ENCODE data around the gene BUD31. TPM values are rescaled to one million over a fixed set of nuclear protein-coding genes. Genes with fewer than 3 reads are reported as not detected.
"Not testable (repeated sequence)": the region's sequence is repeated elsewhere in the genome, so short reads cannot be mapped to it uniquely, and the experiment has no call there.

BUD31 gene
- total RNA-seq, 4 donors from 2014 or later, result 44.7 to 82.0 (median 58.4) TPM

- peak overlapping the region; percentile 80 to 98 (median 86) for H3K4me3 ChIP-seq
- DNase-seq, result peak in 2 of 3 donors; percentile 64 to 66
- peaks cover 6 to 38% (median 19%) of the 10 kb centered on the region in 4 donors for H3K4me1 ChIP-seq
- peaks cover 0 to 46% (median 3%) of the 10 kb centered on the region in 3 donors for H3K36me3 ChIP-seq
- H3K9me3 ChIP-seq, result no peaks in the 10 kb centered on the region
- peak overlapping the region; percentile 93 to 97 (median 95) for H3K27ac ChIP-seq
- no peaks in the 10 kb centered on the region for H3K27me3 ChIP-seq
- no peak for TF ChIP-seq POLR2A (IDR thresholded peaks at IDR 0.05)
- TF ChIP-seq, protein P1, sequence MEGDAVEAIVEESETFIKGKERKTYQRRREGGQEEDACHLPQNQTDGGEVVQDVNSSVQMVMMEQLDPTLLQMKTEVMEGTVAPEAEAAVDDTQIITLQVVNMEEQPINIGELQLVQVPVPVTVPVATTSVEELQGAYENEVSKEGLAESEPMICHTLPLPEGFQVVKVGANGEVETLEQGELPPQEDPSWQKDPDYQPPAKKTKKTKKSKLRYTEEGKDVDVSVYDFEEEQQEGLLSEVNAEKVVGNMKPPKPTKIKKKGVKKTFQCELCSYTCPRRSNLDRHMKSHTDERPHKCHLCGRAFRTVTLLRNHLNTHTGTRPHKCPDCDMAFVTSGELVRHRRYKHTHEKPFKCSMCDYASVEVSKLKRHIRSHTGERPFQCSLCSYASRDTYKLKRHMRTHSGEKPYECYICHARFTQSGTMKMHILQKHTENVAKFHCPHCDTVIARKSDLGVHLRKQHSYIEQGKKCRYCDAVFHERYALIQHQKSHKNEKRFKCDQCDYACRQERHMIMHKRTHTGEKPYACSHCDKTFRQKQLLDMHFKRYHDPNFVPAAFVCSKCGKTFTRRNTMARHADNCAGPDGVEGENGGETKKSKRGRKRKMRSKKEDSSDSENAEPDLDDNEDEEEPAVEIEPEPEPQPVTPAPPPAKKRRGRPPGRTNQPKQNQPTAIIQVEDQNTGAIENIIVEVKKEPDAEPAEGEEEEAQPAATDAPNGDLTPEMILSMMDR (IDR thresholded peaks at IDR 0.05), result no peak
Observed at GRCh38 chr7:99407872-99408378, 844 bp upstream of the BUD31 start.

DNA sequence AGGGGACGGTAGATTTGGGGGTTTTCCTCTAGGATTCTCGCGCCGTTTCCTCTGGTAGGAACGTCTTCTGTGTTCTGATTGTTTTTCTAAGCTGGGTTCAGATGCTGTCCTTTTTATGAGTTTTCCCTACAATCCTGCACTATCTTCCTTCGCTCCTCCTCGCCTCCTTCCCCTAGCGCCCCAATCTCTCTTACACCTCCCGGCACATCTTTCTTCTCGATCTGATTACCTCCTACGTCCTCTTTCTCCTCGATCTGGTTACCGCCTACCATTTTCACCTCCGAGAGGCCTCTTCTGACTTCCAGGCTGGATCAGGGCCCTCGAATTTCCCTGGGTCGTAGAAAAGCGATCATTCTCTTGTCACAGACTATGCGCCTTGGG lies 413 bp downstream of the BUD31 start:
- H3K4me1 ChIP-seq, result peaks cover 6 to 38% (median 19%) of the 10 kb centered on the region in 4 donors
- peak overlapping the region; percentile 93 to 97 (median 95) for H3K27ac ChIP-seq
- H3K4me3 ChIP-seq, result peak overlapping the region; percentile 80 to 98 (median 86)
- no peak for DNase-seq
- H3K27me3 ChIP-seq, result no peaks in the 10 kb centered on the region
- no peaks in the 10 kb centered on the region for H3K9me3 ChIP-seq
- peaks cover 0 to 47% (median 3%) of the 10 kb centered on the region in 3 donors for H3K36me3 ChIP-seq
- no peak for TF ChIP-seq POLR2A (IDR thresholded peaks at IDR 0.05)
- TF ChIP-seq, protein P1 (IDR thresholded peaks at IDR 0.05), result no peak

- Histone ChIP-seq H3K27me3 (no peaks in the 10 kb centered on the region), H3K27ac (peak overlapping the region in 3 of 4 donors; percentile 93 to 96 (median 94)), H3K9me3 (no peaks in the 10 kb centered on the region), H3K36me3 (peaks cover 0 to 47% (median 3%) of the 10 kb centered on the region in 3 donors), H3K4me3 (peak overlapping the region; percentile 80 to 98 (median 86)), H3K4me1 (peaks cover 6 to 32% (median 19%) of the 10 kb centered on the region in 4 donors)
- no peak for DNase-seq
- no peak for TF ChIP-seq POLR2A (IDR thresholded peaks at IDR 0.05)
- TF ChIP-seq, protein P1 (IDR thresholded peaks at IDR 0.05), result no peak
Observed at GRCh38 chr7:99409806-99410205, 1.0 kb downstream of the BUD31 start.

DNA sequence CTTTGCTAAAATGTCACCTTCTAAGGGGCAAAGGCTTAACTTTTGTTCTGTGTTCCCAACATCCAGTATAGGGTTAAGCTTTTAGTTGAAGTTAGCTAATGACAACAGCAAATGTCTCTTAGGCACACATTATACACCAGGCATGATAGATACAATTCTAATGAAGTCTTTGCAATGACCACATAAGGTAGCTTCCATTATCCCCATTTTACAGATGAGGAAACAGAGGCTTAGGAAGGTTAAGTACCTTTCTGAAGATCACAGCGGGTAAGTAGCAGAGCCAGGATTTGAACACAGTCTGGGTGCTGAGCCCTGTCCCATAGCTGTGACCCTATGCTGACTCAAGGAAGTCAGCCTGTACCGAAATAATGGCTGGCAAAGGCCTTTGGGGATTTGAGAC lies 1.9 kb downstream of the BUD31 start:
- Histone ChIP-seq H3K27ac (no peak overlapping the region), H3K4me1 (peaks cover 6 to 31% (median 19%) of the 10 kb centered on the region in 4 donors), H3K36me3 (peaks cover 0 to 52% (median 3%) of the 10 kb centered on the region in 3 donors), H3K4me3 (no peak overlapping the region), H3K27me3 (no peaks in the 10 kb centered on the region), H3K9me3 (no peaks in the 10 kb centered on the region)
- TF ChIP-seq POLR2A (IDR thresholded peaks at IDR 0.05), result no peak
- TF ChIP-seq, protein P1 (IDR thresholded peaks at IDR 0.05), result no peak
- no peak for DNase-seq

DNA sequence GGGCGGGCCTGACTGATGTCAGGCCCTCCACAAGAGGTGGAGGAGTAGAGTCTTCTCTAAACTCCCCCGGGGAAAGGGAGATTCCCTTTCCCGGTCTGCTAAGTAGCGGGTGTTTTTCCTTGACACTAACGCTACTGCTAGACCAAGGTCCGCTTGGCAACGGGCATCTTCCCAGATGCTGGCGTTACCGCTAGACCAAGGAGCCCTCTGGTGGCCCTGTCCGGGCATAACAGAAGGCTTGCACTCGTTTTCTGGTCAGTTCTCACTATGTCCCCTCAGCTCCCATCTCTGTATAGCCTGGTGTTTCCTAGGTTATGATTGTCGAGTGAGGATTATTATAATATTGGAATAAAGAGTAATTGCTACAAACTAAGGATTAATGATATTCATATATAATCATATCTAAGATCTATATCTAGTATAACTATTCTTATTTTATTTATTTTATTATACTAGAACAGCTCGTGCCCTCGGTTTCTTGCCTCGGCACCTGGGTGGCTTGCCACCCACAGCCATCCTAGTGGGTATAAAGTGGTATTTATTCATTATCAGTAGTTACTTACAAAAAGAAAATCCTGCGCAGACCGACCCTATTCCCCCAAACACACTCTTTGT lies 6.9 kb downstream of the BUD31 start:
- Histone ChIP-seq H3K36me3 (peaks cover 3 to 97% (median 4%) of the 10 kb centered on the region in 3 donors), H3K27ac (peak overlapping the region in 1 of 4 donors; percentile 39)
- not testable (repeated sequence) for H3K27me3 ChIP-seq, H3K4me1 ChIP-seq, H3K9me3 ChIP-seq, H3K4me3 ChIP-seq
- TF ChIP-seq, protein P1 (IDR thresholded peaks at IDR 0.05), result peak in 5 of 6 experiments; percentile 25 to 84 (median 76)
- peak; percentile 35 to 83 (median 76) for DNase-seq

All from Peyer's patch (tissue), 4 donors.